Testis (tissue), 3 donors: ENCODE measurements around the gene DGKZ. TPM values are rescaled to one million over a fixed set of nuclear protein-coding genes. Genes with fewer than 3 reads are reported as not detected.

ENCODE experiments used
- DNase-seq: peaks from one replicate; pipeline ENCODE4 v3.0.0-alpha.2; 2019
- H3K27ac ChIP-seq, 2 donors: fragments of 200-600 bp; sonication (generic); one replicate each; pipeline ENCODE4 v1.5.1; 2019
- H3K27me3 ChIP-seq: fragments of 200-600 bp; sonication (generic); one replicate; pipeline ENCODE4 v1.5.1; 2019
- H3K36me3 ChIP-seq: fragments of 200-600 bp; sonication (generic); one replicate; pipeline ENCODE4 v1.5.1; 2017; ENCODE audit warnings: low read depth; ENCODE audit errors: missing control alignments
- H3K4me1 ChIP-seq: fragments of 200-600 bp; sonication (generic); one replicate; pipeline ENCODE4 v1.5.1; 2019
- H3K4me3 ChIP-seq, 2 donors: fragments of 200-600 bp; sonication (generic); one replicate each; pipeline ENCODE4 v1.5.1; 2017 to 2019
- H3K9me3 ChIP-seq: fragments of 200-600 bp; sonication (generic); one replicate; pipeline ENCODE4 v1.5.1; 2017
- POLR2A ChIP-seq: fragments of 450-650 bp; IDR thresholded peaks from one replicate; pipeline ENCODE4 v1.6.1; 2017; ENCODE audit warnings: antibody characterized with exemption, mild to moderate bottlenecking, moderate library complexity
- WGBS, 2 donors: methylation state at CpG; one replicate each; pipeline ENCODE4 v1.1.5; 2018; 5-methylcytosine and 5-hydroxymethylcytosine counted together
- intact Hi-C: fragments of 100-400 bp; cut with DNase I; formaldehyde crosslinking; loops from one replicate; pipeline ENCODE4 v1.15.1; 2023; ENCODE audit warnings: low total_unique reads
- polyA plus RNA-seq: library from polyadenylated mRNA; stranded (reverse); fragments of 350-450 nt; fragmentation: Illumina TruSeq; extraction: RNeasy Lipid Tissue Mini Kit (QIAGEN cat#74804); gene quantifications from one replicate; pipeline ENCODE4 v1.2.3, GENCODE V29; 2014; ENCODE audit warnings: low read depth, low replicate concordance; ENCODE audit not compliant: insufficient read depth
- total RNA-seq, 2 donors: library from RNA; depleted of rRNA; stranded (reverse); fragments of >200 nt; gene quantifications; one replicate each; pipeline ENCODE4 v1.2.3, GENCODE V29; 2016
- TF ChIP-seq, protein P1 (sequence below), 3 experiments: fragments of 450-650 bp in 2 of 3; fragments of 200-600 bp in 1 of 3; sonication (generic) in 1 of 3; IDR thresholded peaks; one replicate each; pipeline ENCODE4 v1.5.1; 2016 to 2019; ENCODE audit warnings: antibody characterized with exemption in 3 of 3, mild to moderate bottlenecking in 2 of 3, moderate library complexity in 1 of 3

The DGKZ gene
- total and polyA plus RNA-seq, 3 donors from 2014 or later, result 33.8 to 104 (median 67.2) TPM

GRCh38 chr11:46373787-46374740, 26.8 kb downstream of the DGKZ start:
- Histone ChIP-seq H3K4me1 (no peaks in the 10 kb centered on the region), H3K27ac (no peak overlapping the region), H3K4me3 (no peak overlapping the region), H3K27me3 (no peaks in the 10 kb centered on the region), H3K9me3 (no peaks in the 10 kb centered on the region), H3K36me3 (no peaks in the 10 kb centered on the region)
- intact Hi-C loops, result no loop called here
- no peak for TF ChIP-seq POLR2A
- TF ChIP-seq, protein P1, sequence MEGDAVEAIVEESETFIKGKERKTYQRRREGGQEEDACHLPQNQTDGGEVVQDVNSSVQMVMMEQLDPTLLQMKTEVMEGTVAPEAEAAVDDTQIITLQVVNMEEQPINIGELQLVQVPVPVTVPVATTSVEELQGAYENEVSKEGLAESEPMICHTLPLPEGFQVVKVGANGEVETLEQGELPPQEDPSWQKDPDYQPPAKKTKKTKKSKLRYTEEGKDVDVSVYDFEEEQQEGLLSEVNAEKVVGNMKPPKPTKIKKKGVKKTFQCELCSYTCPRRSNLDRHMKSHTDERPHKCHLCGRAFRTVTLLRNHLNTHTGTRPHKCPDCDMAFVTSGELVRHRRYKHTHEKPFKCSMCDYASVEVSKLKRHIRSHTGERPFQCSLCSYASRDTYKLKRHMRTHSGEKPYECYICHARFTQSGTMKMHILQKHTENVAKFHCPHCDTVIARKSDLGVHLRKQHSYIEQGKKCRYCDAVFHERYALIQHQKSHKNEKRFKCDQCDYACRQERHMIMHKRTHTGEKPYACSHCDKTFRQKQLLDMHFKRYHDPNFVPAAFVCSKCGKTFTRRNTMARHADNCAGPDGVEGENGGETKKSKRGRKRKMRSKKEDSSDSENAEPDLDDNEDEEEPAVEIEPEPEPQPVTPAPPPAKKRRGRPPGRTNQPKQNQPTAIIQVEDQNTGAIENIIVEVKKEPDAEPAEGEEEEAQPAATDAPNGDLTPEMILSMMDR (IDR thresholded peaks at IDR 0.05), result no peak
- 92 to 93% methylated on average over 20 to 30 of the region's 30 CpGs for WGBS, 2 donors
- no peak for DNase-seq

GRCh38 chr11:46374815-46375214, 27.6 kb downstream of the DGKZ start:
- 91% methylated on average over 11 to 15 of the region's 15 CpGs for WGBS, 2 donors
- DNase-seq, result no peak
- no peak overlapping the region for H3K4me3 ChIP-seq
- H3K27ac ChIP-seq, result no peak overlapping the region
- no peaks in the 10 kb centered on the region for H3K9me3 ChIP-seq
- intact Hi-C loops, result no loop called here
- no peak for TF ChIP-seq POLR2A
- TF ChIP-seq, protein P1 (IDR thresholded peaks at IDR 0.05), result no peak
- no peaks in the 10 kb centered on the region for H3K27me3 ChIP-seq
- no peaks in the 10 kb centered on the region for H3K36me3 ChIP-seq
- H3K4me1 ChIP-seq, result no peaks in the 10 kb centered on the region

GRCh38 chr11:46375392-46376101, 28.3 kb downstream of the DGKZ start:
- Histone ChIP-seq H3K27ac (no peak overlapping the region), H3K4me3 (no peak overlapping the region), H3K27me3 (no peaks in the 10 kb centered on the region), H3K9me3 (no peaks in the 10 kb centered on the region), H3K36me3 (no peaks in the 10 kb centered on the region), H3K4me1 (no peaks in the 10 kb centered on the region)
- DNase-seq, result no peak
- intact Hi-C loops, result no loop called here
- 94 to 100% methylated on average over 1 to 34 of the region's 38 CpGs for WGBS, 2 donors
- TF ChIP-seq, protein P1 (IDR thresholded peaks at IDR 0.05), result no peak
- TF ChIP-seq POLR2A, result no peak

- TF ChIP-seq POLR2A, result no peak
- TF ChIP-seq, protein P1 (IDR thresholded peaks at IDR 0.05), result no peak
- no peaks in the 10 kb centered on the region for H3K27me3 ChIP-seq
- no peak for DNase-seq
- WGBS, 2 donors, result 87 to 93% methylated on average over 15 to 19 of the region's 19 CpGs
- intact Hi-C loops, result no loop called here
- no peaks in the 10 kb centered on the region for H3K36me3 ChIP-seq
- H3K27ac ChIP-seq, result no peak overlapping the region
- H3K9me3 ChIP-seq, result no peaks in the 10 kb centered on the region
- peaks cover 3% of the 10 kb centered on the region for H3K4me1 ChIP-seq
- no peak overlapping the region for H3K4me3 ChIP-seq
Measured at GRCh38 chr11:46376258-46377050, 29.2 kb downstream of the DGKZ start.
